Testis (tissue), 3 donors: ENCODE data around the gene KLHL29. TPM values are rescaled to one million over a fixed set of nuclear protein-coding genes. Genes with fewer than 3 reads are reported as not detected.

Experiments used
- DNase-seq: peaks from one replicate; pipeline ENCODE4 v3.0.0-alpha.2; 2019
- H3K27ac ChIP-seq, 2 donors: fragments of 200-600 bp; sonication (generic); one replicate each; pipeline ENCODE4 v1.5.1; 2019
- H3K27me3 ChIP-seq: fragments of 200-600 bp; sonication (generic); one replicate; pipeline ENCODE4 v1.5.1; 2019
- H3K36me3 ChIP-seq: fragments of 200-600 bp; sonication (generic); one replicate; pipeline ENCODE4 v1.5.1; 2017; ENCODE audit warnings: low read depth; ENCODE audit errors: missing control alignments
- H3K4me1 ChIP-seq: fragments of 200-600 bp; sonication (generic); one replicate; pipeline ENCODE4 v1.5.1; 2019
- H3K4me3 ChIP-seq, 2 donors: fragments of 200-600 bp; sonication (generic); one replicate each; pipeline ENCODE4 v1.5.1; 2017 to 2019
- H3K9me3 ChIP-seq: fragments of 200-600 bp; sonication (generic); one replicate; pipeline ENCODE4 v1.5.1; 2017
- POLR2A ChIP-seq: fragments of 450-650 bp; IDR thresholded peaks from one replicate; pipeline ENCODE4 v1.6.1; 2017; ENCODE audit warnings: antibody characterized with exemption, mild to moderate bottlenecking, moderate library complexity
- WGBS, 2 donors: methylation state at CpG; one replicate each; pipeline ENCODE4 v1.1.5; 2018; 5-methylcytosine and 5-hydroxymethylcytosine counted together
- intact Hi-C: fragments of 100-400 bp; cut with DNase I; formaldehyde crosslinking; loops from one replicate; pipeline ENCODE4 v1.15.1; 2023; ENCODE audit warnings: low total_unique reads
- polyA plus RNA-seq: library from polyadenylated mRNA; stranded (reverse); fragments of 350-450 nt; fragmentation: Illumina TruSeq; extraction: RNeasy Lipid Tissue Mini Kit (QIAGEN cat#74804); gene quantifications from one replicate; pipeline ENCODE4 v1.2.3, GENCODE V29; 2014; ENCODE audit warnings: low read depth, low replicate concordance; ENCODE audit not compliant: insufficient read depth
- total RNA-seq, 2 donors: library from RNA; depleted of rRNA; stranded (reverse); fragments of >200 nt; gene quantifications; one replicate each; pipeline ENCODE4 v1.2.3, GENCODE V29; 2016
- TF ChIP-seq, protein P1 (sequence below), 3 experiments: fragments of 450-650 bp in 2 of 3; fragments of 200-600 bp in 1 of 3; sonication (generic) in 1 of 3; IDR thresholded peaks; one replicate each; pipeline ENCODE4 v1.5.1; 2016 to 2019; ENCODE audit warnings: antibody characterized with exemption in 3 of 3, mild to moderate bottlenecking in 2 of 3, moderate library complexity in 1 of 3

KLHL29 gene
- total and polyA plus RNA-seq, 3 donors from 2014 or later: 3.3 to 10.9 (median 7.9) TPM

DNA sequence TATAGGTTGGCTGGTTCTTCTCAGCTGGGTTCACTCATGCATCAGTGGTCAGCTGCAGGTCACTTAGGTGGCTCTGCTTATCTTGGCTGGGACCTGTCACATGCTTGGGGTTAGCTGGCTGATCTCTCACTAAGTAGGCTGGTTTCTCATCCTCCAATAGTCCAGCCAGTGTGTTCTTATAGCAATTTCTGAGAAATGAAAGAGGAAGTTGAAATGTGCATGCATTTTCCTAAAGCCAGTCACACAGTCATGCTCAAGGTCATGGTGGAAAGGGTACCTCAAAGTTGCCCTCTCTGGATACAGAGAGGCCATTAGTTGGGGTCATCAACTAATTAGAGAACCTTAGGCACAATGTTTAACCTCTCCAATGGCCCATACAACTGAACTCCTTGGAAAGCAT, 64.4 kb downstream of the KLHL29 start:
- H3K4me1 ChIP-seq: no peaks in the 10 kb centered on the region
- TF ChIP-seq, protein P1, sequence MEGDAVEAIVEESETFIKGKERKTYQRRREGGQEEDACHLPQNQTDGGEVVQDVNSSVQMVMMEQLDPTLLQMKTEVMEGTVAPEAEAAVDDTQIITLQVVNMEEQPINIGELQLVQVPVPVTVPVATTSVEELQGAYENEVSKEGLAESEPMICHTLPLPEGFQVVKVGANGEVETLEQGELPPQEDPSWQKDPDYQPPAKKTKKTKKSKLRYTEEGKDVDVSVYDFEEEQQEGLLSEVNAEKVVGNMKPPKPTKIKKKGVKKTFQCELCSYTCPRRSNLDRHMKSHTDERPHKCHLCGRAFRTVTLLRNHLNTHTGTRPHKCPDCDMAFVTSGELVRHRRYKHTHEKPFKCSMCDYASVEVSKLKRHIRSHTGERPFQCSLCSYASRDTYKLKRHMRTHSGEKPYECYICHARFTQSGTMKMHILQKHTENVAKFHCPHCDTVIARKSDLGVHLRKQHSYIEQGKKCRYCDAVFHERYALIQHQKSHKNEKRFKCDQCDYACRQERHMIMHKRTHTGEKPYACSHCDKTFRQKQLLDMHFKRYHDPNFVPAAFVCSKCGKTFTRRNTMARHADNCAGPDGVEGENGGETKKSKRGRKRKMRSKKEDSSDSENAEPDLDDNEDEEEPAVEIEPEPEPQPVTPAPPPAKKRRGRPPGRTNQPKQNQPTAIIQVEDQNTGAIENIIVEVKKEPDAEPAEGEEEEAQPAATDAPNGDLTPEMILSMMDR (IDR thresholded peaks at IDR 0.05): no peak
- no peak for TF ChIP-seq POLR2A
- intact Hi-C loops: no loop called here
- no peak for DNase-seq
- no peaks in the 10 kb centered on the region for H3K36me3 ChIP-seq
- no peaks in the 10 kb centered on the region for H3K27me3 ChIP-seq
- no peak overlapping the region for H3K27ac ChIP-seq
- H3K9me3 ChIP-seq: no peaks in the 10 kb centered on the region
- H3K4me3 ChIP-seq: no peak overlapping the region

DNA sequence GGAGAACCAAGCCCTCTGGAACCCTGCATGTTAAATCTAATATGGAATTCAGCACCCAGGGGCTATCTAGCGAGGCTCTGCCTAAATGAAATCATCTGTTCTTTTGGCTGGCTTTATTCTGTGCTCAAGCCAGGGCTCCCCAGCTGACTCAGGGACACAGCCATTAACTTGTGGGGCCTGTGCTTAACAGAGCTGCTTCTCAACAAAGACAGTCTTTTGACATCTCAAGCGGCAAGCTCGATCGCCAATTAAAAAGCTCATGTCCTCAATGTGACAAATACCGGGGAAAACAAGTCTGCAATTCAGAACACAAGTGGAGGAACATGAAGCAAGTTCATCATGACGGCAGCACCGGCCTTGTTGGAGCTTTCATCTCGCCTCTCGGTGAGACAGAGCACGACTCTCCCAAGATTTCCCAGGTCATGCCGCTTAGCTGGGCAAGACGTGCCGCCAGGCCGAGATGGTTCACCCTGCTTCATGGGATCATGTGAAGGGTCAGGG, 64.9 kb downstream of the KLHL29 start:
- DNase-seq: no peak
- TF ChIP-seq POLR2A: no peak
- TF ChIP-seq, protein P1 (IDR thresholded peaks at IDR 0.05): no peak
- no peaks in the 10 kb centered on the region for H3K4me1 ChIP-seq
- no peaks in the 10 kb centered on the region for H3K27me3 ChIP-seq
- intact Hi-C loops: no loop called here
- H3K9me3 ChIP-seq: no peaks in the 10 kb centered on the region
- H3K4me3 ChIP-seq: no peak overlapping the region
- 87 to 90% methylated on average over 14 of the region's 14 CpGs for WGBS, 2 donors
- H3K27ac ChIP-seq: no peak overlapping the region
- no peaks in the 10 kb centered on the region for H3K36me3 ChIP-seq

DNA sequence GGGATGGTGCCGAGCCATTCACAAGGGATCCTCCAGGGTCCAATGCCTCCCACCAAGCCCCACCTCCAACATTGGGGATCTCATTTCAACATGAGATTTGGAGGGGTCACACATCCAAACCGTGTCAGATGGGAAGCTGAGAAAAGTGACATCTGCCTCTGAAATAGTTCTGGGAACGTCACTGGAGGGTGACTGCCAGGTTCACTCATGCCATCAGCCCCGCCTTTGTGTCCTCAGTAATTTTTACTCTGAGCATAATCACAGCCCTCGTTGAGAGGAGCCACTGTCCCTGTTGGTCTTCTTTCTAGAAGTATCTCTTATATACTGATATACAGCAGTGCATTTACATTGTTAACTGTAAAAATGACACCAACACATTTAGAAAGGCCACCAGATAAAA, 67.4 kb downstream of the KLHL29 start:
- no peak overlapping the region for H3K27ac ChIP-seq
- H3K4me3 ChIP-seq: no peak overlapping the region
- WGBS, 2 donors: 80 to 95% methylated on average over 4 to 5 of the region's 5 CpGs
- no peaks in the 10 kb centered on the region for H3K9me3 ChIP-seq
- H3K27me3 ChIP-seq: no peaks in the 10 kb centered on the region
- intact Hi-C loops: no loop called here
- DNase-seq: no peak
- H3K4me1 ChIP-seq: no peaks in the 10 kb centered on the region
- TF ChIP-seq, protein P1 (IDR thresholded peaks at IDR 0.05): no peak
- TF ChIP-seq POLR2A: no peak
- H3K36me3 ChIP-seq: no peaks in the 10 kb centered on the region

DNA sequence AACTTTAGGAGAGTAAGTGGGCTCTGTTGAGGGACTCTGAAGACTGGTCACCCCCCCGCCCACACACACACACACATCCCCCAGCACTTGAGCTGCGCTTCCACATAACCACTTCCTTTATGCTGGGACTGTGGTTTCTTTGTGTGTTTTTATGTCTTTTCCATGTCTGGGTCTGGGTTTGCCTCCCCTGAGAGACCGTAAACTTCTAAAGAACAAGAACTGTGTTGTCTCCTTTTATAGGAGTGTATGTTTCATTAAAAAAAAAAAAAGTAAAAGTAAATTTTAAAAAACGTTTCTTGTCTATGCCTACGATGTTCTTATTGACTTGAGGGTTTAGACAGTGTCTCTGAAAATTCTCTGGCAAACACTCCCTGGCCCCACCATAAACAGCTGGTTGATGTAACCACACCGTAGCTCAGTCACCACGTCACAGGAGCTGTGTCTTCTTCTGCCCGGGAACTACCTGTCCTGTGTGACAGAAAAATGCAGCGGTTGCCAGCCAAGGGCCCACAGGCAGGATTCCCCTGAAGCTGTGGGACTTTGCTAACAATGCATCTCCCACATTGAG, 68.0 kb downstream of the KLHL29 start:
- intact Hi-C loops: no loop called here
- H3K4me1 ChIP-seq: no peaks in the 10 kb centered on the region
- WGBS, 2 donors: 78 to 79% methylated on average over 9 of the region's 9 CpGs
- TF ChIP-seq, protein P1 (IDR thresholded peaks at IDR 0.05): no peak
- TF ChIP-seq POLR2A: no peak
- no peaks in the 10 kb centered on the region for H3K9me3 ChIP-seq
- DNase-seq: no peak
- no peak overlapping the region for H3K4me3 ChIP-seq
- H3K27me3 ChIP-seq: no peaks in the 10 kb centered on the region
- H3K27ac ChIP-seq: no peak overlapping the region
- no peaks in the 10 kb centered on the region for H3K36me3 ChIP-seq

DNA sequence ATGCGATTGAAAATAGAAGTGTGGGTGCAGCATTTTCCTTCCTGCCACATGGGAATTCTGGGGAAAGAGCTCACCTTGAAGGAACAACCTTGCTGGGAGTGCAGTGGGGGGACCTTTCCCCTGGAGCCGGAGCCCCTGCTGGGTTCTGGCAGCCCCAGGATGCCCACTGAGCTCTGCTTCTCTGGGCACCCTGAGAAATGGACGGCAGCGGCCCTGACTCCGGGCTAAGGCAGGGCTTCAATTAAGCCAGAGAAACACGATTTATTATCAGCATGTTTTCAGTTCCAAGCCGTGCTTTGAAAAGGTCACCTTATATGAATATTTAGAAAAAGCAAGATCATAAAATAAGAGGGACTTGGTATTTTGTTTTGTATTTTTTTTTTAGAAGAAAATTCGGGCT, 68.5 kb downstream of the KLHL29 start:
- no peak for DNase-seq
- H3K27me3 ChIP-seq: no peaks in the 10 kb centered on the region
- TF ChIP-seq, protein P1 (IDR thresholded peaks at IDR 0.05): no peak
- no peak for TF ChIP-seq POLR2A
- intact Hi-C loops: no loop called here
- no peaks in the 10 kb centered on the region for H3K9me3 ChIP-seq
- H3K4me1 ChIP-seq: no peaks in the 10 kb centered on the region
- no peaks in the 10 kb centered on the region for H3K36me3 ChIP-seq
- no peak overlapping the region for H3K27ac ChIP-seq
- WGBS, 2 donors: 66 to 79% methylated on average over 6 to 8 of the region's 8 CpGs
- no peak overlapping the region for H3K4me3 ChIP-seq
